K562 (cell line): ENCODE data around the gene ZAP70. TPM values are rescaled to one million over a fixed set of nuclear protein-coding genes. Genes with fewer than 3 reads are reported as not detected.

Experiments
- ETV6 ChIP-seq, 3 experiments: fragments of 150-350 bp in 1 of 3; sonication (generic) in 1 of 3; formaldehyde crosslinking in 1 of 3; IDR thresholded peaks; 2 replicates each; pipeline versions ENCODE4 v1.6.1 to v1.8.0; 2014 to 2022; ENCODE audit warnings: borderline replicate concordance in 2 of 3, low read depth in 2 of 3, antibody characterized with exemption in 1 of 3, low read length in 1 of 3, mild to moderate bottlenecking in 1 of 3, missing genetic modification reagents in 1 of 3
- KDM1A ChIP-seq, 2 experiments: fragments of 450-650 bp; IDR thresholded peaks; 2 replicates each; pipeline ENCODE4 v1.6.1; 2016; ENCODE audit warnings: mild to moderate bottlenecking in 2 of 2
- NCOA2 ChIP-seq, 2 experiments: fragments of 450-650 bp; IDR thresholded peaks; 2 replicates each; pipeline ENCODE4 v1.6.1; 2018; ENCODE audit warnings: mild to moderate bottlenecking in 2 of 2, moderate library complexity in 1 of 2; ENCODE audit not compliant: partially characterized antibody in 2 of 2
- NCOA6 ChIP-seq: fragments of 450-650 bp; IDR thresholded peaks from 2 replicates; pipeline ENCODE4 v1.6.1; 2017; ENCODE audit warnings: mild to moderate bottlenecking
- XRCC3 ChIP-seq: fragments of 450-650 bp; IDR thresholded peaks from 2 replicates; pipeline ENCODE4 v1.6.1; 2017; ENCODE audit warnings: mild to moderate bottlenecking, moderate library complexity
- ZFP1 ChIP-seq: fragments of 450-650 bp; formaldehyde crosslinking; IDR thresholded peaks from 2 replicates; pipeline ENCODE4 v1.4.0; 2020; ENCODE audit warnings: mild to moderate bottlenecking, mixed read lengths
- ZNF263 ChIP-seq: sonication (generic); formaldehyde crosslinking; IDR thresholded peaks from 2 replicates; pipeline ENCODE4 v1.8.0; 2022; ENCODE audit warnings: mild to moderate bottlenecking, missing genetic modification reagents, borderline replicate concordance
- ZNF584 ChIP-seq: fragments of 200-800 bp; sonication (Bioruptor generic); IDR thresholded peaks from 2 replicates; pipeline ENCODE4 v1.6.1; 2016; ENCODE audit warnings: low read depth, mild to moderate bottlenecking, missing genetic modification characterization, missing compliant biosample characterization
- ZNF778 ChIP-seq: fragments of 450-650 bp; formaldehyde crosslinking; IDR thresholded peaks from 2 replicates; pipeline ENCODE4 v1.4.0; 2020; ENCODE audit warnings: mild to moderate bottlenecking, moderate library complexity
- polyA plus RNA-seq, 8 experiments: library from polyadenylated mRNA; depleted of rRNA in 4 of 8; stranded (reverse) in 5 of 8; unstranded in 3 of 8; fragments of >200 nt; fragmentation: Nextera tagmentation in 2 of 8; fragmentation: Illumina TruSeq in 1 of 8; extraction: Ambion mirVana in 2 of 8; extraction: Trizol in 1 of 8; gene quantifications; 2 replicates each; pipeline versions ENCODE4 v1.2.1 to v1.2.3, GENCODE V29; 2011 to 2014; ENCODE audit warnings: inconsistent platforms in 1 of 8, missing spikeins in 1 of 8
- total RNA-seq, 7 experiments: library from RNA; depleted of rRNA in 6 of 7; stranded (reverse); fragments of >200 nt in 6 of 7; fragmentation: Illumina TruSeq in 2 of 7; extraction: Trizol in 2 of 7; gene quantifications; 2 replicates each; pipeline versions ENCODE4 v1.2.1 to v1.2.3, GENCODE V29; 2011 to 2021; ENCODE audit warnings: low replicate concordance in 1 of 7
- TF ChIP-seq, protein P1 (sequence below), 2 experiments: fragments of 450-650 bp in 1 of 2; sonication (generic) in 1 of 2; formaldehyde crosslinking in 1 of 2; IDR thresholded peaks; 2 replicates each; pipeline versions ENCODE4 v1.7.1 to v1.9.0; 2016 to 2022; ENCODE audit warnings: inconsistent platforms in 1 of 2, mild to moderate bottlenecking in 1 of 2, missing genetic modification reagents in 1 of 2
- TF ChIP-seq, protein P2 (sequence below): fragments of 200-400 bp; formaldehyde crosslinking; IDR thresholded peaks from 2 replicates; pipeline ENCODE4 v1.6.1; 2017; ENCODE audit warnings: mild to moderate bottlenecking, low read depth, low read length, moderate library complexity
- TF ChIP-seq, protein P3 (sequence below): fragments of 450-650 bp; formaldehyde crosslinking; IDR thresholded peaks from 2 replicates; pipeline ENCODE4 v1.4.0; 2020; ENCODE audit warnings: mild to moderate bottlenecking, mixed read lengths

ZAP70 gene
- total and polyA plus RNA-seq, 9 of the 15 experiments (the other 6 are each of a cell fraction or from before 2014, with no cell fraction given), result 0.06 to 0.80 (median 0.21) TPM; not detected in 1

DNA sequence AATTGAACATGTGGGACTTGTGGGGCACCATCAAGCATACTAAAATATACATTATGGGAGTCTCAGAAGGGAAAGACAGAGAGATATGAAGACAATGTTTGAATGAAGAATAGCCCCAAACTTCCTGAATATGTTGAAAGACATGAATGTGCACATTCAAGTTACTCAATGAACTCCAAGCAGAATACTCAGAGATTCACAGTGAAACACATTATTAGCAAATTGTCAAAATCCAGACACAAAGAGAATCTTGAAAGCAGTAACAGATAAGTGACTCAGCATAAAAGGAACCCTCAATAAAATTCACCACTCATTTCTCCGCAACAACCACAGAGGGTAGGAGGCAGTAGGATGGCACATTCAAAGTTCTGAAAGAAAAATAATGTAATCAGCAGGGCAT, 35.1 kb upstream of the ZAP70 start (continued):
- TF ChIP-seq, protein P1, sequence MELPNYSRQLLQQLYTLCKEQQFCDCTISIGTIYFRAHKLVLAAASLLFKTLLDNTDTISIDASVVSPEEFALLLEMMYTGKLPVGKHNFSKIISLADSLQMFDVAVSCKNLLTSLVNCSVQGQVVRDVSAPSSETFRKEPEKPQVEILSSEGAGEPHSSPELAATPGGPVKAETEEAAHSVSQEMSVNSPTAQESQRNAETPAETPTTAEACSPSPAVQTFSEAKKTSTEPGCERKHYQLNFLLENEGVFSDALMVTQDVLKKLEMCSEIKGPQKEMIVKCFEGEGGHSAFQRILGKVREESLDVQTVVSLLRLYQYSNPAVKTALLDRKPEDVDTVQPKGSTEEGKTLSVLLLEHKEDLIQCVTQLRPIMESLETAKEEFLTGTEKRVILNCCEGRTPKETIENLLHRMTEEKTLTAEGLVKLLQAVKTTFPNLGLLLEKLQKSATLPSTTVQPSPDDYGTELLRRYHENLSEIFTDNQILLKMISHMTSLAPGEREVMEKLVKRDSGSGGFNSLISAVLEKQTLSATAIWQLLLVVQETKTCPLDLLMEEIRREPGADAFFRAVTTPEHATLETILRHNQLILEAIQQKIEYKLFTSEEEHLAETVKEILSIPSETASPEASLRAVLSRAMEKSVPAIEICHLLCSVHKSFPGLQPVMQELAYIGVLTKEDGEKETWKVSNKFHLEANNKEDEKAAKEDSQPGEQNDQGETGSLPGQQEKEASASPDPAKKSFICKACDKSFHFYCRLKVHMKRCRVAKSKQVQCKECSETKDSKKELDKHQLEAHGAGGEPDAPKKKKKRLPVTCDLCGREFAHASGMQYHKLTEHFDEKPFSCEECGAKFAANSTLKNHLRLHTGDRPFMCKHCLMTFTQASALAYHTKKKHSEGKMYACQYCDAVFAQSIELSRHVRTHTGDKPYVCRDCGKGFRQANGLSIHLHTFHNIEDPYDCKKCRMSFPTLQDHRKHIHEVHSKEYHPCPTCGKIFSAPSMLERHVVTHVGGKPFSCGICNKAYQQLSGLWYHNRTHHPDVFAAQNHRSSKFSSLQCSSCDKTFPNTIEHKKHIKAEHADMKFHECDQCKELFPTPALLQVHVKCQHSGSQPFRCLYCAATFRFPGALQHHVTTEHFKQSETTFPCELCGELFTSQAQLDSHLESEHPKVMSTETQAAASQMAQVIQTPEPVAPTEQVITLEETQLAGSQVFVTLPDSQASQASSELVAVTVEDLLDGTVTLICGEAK (IDR thresholded peaks at IDR 0.05), result no peak
- TF ChIP-seq, protein P1 (CRISPR knock-in tag; IDR thresholded peaks at IDR 0.05), result no peak
- no peak for TF ChIP-seq ZFP1 (CRISPR knock-in tag)
- TF ChIP-seq, protein P2, sequence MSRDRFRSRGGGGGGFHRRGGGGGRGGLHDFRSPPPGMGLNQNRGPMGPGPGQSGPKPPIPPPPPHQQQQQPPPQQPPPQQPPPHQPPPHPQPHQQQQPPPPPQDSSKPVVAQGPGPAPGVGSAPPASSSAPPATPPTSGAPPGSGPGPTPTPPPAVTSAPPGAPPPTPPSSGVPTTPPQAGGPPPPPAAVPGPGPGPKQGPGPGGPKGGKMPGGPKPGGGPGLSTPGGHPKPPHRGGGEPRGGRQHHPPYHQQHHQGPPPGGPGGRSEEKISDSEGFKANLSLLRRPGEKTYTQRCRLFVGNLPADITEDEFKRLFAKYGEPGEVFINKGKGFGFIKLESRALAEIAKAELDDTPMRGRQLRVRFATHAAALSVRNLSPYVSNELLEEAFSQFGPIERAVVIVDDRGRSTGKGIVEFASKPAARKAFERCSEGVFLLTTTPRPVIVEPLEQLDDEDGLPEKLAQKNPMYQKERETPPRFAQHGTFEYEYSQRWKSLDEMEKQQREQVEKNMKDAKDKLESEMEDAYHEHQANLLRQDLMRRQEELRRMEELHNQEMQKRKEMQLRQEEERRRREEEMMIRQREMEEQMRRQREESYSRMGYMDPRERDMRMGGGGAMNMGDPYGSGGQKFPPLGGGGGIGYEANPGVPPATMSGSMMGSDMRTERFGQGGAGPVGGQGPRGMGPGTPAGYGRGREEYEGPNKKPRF, result no peak
- no peak for TF ChIP-seq NCOA2 (IDR thresholded peaks at IDR 0.05; ENCODE audit: partially characterized antibody in 2 of 2)
- no peak for TF ChIP-seq ZNF584 (CRISPR knock-in tag)
- TF ChIP-seq, protein P3, sequence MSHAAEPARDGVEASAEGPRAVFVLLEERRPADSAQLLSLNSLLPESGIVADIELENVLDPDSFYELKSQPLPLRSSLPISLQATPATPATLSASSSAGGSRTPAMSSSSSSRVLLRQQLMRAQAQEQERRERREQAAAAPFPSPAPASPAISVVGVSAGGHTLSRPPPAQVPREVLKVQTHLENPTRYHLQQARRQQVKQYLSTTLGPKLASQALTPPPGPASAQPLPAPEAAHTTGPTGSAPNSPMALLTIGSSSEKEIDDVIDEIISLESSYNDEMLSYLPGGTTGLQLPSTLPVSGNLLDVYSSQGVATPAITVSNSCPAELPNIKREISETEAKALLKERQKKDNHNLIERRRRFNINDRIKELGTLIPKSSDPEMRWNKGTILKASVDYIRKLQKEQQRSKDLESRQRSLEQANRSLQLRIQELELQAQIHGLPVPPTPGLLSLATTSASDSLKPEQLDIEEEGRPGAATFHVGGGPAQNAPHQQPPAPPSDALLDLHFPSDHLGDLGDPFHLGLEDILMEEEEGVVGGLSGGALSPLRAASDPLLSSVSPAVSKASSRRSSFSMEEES (CRISPR knock-in tag), result no peak
- no peak for TF ChIP-seq ETV6 (IDR thresholded peaks at IDR 0.05; ENCODE audit: borderline replicate concordance in 1 of 2, low read depth in 2 of 2, low read length in 1 of 2)
- no peak for TF ChIP-seq ETV6 (CRISPR knock-in tag; IDR thresholded peaks at IDR 0.05; ENCODE audit: borderline replicate concordance)
- TF ChIP-seq ZNF263 (CRISPR knock-in tag), result no peak
- TF ChIP-seq KDM1A (IDR thresholded peaks at IDR 0.05), result 0 out of 4 replicates have a peak, but pooled peaks of 1 of the 2 experiments have one; percentile 12
- TF ChIP-seq NCOA6, result no peak
- no peak for TF ChIP-seq ZNF778 (CRISPR knock-in tag)
- no peak for TF ChIP-seq XRCC3
